Epidermal melanocyte (primary cell): ENCODE measurements around the gene TAB3.
"Not testable (repeated sequence)": the region's sequence is repeated elsewhere in the genome, so short reads cannot be mapped to it uniquely, and the experiment has no call there.

Source experiments
- DNase-seq: peaks from one replicate; pipeline ENCODE4 v3.0.0; 2011; ENCODE audit warnings: low spot score; ENCODE audit not compliant: insufficient read length

Gene TAB3

GRCh38 chrX:30819080-30819479, 70.0 kb downstream of the TAB3 start:
- no peak for DNase-seq

DNA sequence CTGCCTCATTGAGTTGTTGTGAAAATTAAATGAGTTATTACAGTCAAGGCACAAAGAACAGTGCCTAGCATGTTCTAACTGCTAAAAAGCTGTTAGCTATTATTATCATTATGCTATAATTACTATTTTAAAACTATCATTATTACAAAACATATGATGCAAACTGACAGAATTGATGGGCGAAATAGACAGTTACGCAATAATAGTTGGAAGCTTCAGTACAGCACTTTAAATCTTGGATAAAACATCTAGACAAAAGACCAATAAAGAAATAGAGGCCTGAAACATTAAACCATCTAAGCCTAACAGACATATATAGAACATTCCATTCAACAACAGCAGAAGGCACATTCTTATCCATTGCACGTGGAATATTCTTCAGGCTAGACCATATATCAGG, 73.0 kb downstream of the TAB3 start:
- no peak for DNase-seq

DNA sequence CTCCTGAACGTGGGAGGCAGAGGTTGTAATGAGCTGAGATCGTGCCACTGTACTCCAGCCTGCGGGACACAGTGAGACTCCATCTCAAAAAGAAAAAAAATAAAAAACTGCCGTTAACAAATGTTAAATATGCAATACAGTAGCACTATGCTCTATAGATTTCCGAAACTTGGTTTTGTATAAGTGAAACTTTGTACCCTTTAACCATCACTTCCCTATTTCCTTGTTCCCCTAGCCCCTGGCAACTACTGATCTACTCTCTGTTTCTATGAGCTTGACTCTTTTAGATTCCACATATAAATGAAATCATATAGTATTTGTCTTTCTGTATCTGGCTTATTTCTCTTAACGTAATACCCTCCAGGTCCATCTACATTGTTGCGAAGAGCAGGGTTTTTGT, 74.1 kb downstream of the TAB3 start:
- DNase-seq: no peak

DNA sequence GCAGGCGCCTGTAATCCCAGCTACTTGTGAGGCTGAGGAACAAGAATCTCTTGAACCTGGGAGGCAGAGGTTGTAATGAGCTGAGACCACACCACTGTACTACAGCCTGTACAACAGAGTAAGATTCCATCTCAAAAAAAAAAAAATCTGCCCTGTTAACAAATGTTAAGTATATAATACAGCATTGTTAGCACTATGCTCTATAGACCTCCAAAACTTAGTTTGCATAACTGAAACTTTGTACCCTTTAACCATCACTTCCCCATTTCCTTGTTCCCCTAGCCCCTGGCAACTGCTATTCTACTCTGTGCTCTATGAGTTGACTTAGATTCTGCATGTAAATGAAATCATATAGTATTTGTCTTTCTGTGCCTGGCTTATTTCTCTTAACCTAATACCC, 76.7 kb downstream of the TAB3 start:
- DNase-seq: no peak

DNA sequence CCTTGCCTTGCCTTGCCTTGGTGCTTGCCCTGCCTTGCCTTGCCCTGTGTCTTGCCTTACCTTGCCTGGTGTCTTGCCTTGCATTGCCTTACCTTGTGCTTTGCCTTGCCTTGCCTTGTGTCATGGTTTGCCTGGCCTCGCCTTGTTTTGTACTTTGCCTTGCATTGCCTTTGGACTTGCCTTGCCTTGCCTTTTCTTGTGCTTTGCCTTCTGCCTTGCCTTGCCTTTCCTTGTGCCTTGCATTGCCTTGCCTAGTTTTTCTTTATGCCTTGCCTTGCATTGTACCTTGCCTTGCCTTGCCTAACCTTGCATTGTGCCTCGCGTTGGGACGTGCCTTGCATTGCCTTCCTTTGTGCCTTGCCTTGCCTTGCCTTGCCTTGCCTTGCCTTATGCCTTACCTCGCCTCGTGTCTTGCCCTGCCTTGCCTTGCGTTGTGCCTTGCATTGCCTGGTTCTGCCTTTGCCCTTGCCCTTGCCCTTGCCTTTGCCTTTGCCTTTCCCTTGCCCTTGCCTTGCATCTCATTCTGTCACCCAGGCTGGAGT, 82.8 kb downstream of the TAB3 start:
- DNase-seq: no peak

GRCh38 chrX:30804462-30804861, 84.6 kb downstream of the TAB3 start:
- DNase-seq: no peak

DNA sequence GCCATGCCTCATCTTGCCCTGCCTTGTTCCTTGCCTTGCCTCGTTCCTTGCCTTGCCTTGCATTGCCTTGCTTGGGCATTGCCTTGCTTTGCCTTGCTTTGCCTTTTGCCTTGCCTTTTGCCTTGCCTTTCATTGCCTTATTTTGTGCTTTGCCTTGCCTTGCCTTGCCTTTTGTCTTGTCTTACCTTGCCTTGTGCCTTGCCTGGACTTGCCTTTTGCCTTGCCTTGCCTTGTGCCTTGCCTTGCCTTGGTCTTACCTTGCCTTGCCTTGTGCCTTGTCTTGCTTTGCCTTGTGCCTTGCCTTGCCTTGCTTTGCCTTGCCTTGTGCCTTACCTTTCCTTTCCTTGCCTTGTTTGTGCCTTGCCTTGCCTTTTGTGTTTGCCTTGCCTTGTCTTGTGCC, 88.2 kb downstream of the TAB3 start:
- no peak for DNase-seq

DNA sequence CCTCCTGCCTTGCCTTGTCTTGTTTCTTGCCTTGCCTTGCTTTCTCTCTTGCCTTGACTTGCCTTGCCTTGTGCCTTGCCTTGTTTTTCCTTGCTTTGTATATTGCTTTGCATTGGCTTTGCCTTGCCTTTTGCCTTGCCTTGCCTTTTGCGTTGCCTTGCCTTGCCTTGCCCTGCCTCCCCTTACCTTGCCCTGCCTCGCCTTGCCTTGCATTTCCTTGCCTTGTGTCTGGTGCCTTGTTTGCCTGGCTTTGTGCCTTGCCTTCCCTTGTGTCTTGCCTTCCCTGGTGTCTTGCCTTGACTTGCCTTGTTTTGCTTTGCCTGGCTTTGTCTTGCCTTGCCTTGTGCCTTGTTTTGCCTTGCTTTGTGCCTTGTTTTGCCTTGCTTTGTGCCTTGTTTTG, 89.7 kb downstream of the TAB3 start:
- DNase-seq: no peak

DNA sequence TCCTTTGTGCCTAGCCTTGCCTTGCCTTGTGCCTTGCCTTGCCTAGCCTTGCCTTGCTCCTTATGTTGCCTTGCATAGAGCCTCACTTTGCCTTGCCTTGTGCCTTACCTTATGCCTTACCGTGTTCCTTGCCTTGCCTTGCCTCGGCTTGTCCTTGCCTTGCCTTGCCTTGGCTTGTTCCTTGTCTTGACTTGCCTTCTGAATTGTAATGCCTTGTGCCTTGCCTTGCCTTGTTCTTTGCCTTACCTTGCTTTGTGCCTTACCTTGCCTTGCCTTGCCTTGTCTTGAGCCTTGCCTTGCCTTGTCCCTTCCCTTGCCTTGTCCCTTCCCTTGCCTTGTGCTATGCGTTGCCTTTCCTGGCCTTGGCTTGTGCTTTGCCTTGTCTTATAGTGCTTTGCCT, 90.2 kb downstream of the TAB3 start:
- DNase-seq: no peak

- DNase-seq: not testable (repeated sequence)
Measured at GRCh38 chrX:30797301-30797700, 91.8 kb downstream of the TAB3 start.

- DNase-seq: no peak
Measured at GRCh38 chrX:30795981-30796958, 92.8 kb downstream of the TAB3 start.

GRCh38 chrX:30794497-30794896, 94.6 kb downstream of the TAB3 start:
- no peak for DNase-seq

- no peak for DNase-seq
Measured at GRCh38 chrX:30793767-30794103, 95.3 kb downstream of the TAB3 start.

GRCh38 chrX:30793075-30793766, 95.8 kb downstream of the TAB3 start:
- no peak for DNase-seq

DNA sequence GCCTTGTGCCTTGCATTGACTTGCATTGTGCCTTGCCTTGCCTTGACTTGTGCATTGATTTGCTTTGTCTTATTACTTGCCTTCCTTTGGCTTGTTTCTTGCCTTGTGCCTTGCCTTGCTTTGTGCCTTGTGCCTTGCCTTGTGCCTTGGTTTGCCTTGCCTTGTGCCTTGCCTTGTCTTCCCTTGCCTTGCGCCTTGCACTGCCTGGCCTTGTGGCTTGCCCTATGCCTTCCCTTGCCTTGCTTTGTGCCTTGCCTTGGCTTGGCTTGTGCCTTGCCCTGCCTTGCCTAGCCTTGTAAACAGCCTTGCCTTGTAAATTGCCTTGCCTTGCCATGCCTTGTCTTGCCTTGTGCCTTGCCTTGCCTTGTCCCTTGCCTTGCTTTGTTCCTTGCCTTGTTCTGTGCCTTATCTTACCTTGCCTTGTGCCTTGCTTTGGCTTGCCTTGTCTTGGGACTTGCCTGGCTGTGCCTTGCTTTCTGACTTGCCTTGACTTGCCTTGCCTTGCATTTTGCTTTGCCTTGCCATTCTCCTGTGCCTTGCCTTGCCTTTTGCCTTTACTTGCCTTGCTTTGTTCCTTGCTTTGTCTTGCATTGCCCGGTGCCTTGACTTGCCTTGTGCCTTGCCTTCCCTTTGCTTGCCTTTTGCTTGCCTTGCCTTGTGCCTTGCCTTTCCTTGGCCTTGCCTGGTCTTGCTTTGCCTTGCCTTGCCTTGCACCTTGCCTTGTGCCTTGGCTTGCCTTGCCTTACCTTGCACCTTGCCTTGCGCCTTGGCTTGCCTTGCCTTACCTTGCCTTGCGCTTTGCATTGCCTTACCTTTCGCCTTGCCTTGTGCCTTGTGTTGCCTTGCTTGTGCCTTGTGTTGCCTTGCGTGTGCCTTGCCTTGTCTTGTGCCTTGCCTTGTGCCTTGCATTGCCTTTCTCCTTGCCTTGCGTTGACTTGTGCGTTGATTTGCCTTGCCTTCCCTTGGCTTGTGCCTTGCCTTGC, 97.5 kb downstream of the TAB3 start:
- no peak for DNase-seq

DNA sequence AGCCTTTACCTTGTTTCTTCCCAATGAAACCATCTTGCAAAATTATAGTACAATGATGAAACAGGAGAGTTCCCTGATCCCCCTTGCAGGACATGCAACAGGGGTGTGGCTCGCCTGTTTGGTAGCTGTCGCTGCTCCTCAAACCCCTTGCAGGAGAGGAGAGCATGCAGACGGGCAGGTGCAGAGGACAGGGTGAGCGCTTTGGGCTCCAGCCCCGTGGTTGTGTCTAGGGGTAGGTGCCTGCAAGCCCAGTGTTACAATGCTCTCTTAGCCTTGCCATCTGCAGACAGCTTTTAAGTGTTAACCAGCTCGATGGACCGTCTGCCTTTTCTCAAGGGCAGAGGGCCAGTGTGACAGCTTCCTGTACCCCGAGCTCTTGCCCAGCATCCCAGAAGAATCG, 102.0 kb downstream of the TAB3 start:
- no peak for DNase-seq

- no peak for DNase-seq
Measured at GRCh38 chrX:30786374-30786773, 102.7 kb downstream of the TAB3 start.

DNA sequence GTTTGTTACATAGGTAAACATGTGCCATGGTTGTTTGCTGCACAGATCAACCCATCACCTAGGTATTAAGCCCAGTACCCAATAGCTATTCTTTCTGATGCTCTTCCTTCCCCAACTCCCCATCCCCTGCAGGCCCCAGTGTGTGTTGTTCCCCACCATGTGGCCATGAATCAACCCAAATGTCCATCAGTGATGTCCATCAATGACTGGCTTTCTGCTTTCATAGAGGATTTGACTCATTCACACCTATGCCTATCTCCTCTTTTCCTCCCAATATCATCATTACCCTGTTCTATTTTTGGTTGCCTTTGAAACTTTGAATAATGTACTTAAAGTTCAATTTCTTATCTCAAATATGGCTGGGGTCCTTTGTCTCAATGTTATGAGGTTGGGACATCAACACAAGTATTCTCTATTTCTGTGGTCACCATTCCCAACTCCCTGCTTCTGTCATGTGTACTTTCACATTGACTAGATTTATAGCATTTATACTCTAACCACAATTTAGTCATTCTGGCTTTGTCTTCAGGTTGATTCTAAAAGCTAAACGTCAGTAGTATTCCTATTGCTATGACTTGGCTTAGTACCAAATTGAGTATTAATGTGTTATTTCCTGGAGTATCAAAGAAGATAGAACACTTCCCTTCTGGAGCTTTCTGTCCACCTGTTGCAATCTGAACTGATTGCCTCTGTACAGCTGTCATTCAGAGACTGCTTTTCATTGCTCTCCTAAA, 107.2 kb downstream of the TAB3 start:
- DNase-seq: no peak

DNA sequence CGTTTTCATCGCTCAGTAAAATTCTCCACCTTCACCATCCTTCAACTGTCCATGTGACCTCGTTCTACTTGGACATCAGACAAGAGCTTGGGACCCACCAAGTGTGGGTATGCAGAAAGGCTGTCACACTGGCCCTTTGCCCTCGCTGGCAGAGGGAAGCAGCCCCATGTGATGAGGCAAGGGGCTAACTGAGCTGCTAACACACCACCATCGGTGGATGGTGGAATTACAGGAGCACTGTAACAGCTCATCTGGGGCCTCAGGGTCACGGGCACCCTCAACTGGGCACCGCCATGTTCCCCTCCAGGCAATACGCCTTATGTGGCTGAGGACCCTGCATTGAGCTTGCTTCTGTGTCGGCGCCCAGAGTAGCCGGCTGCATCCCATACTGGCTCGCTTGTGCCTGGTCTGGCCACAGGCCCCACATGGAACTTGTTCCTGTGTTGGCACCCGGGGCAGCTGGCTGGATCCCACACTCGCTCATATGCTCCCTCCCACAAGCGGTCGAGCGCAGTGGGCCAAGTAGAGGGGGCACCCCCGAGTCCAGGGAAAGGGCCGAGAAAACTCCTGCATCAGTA, 109.5 kb downstream of the TAB3 start:
- no peak for DNase-seq

GRCh38 chrX:30777575-30777974, 111.5 kb downstream of the TAB3 start:
- DNase-seq: no peak
